Mesothelial cell of epicardium (in vitro differentiated cells): ENCODE results near the gene MAGI1. TPM values are rescaled to one million over a fixed set of nuclear protein-coding genes. Genes with fewer than 3 reads are reported as not detected.
"Not testable (repeated sequence)": the region's sequence is repeated elsewhere in the genome, so short reads cannot be mapped to it uniquely, and the experiment has no call there.

Experiments
- DNase-seq, 2 experiments: peaks; one replicate each; pipeline ENCODE4 v3.0.0; 2021; ENCODE audit warnings: low spot score in 2 of 2; ENCODE audit not compliant: unreplicated experiment in 2 of 2
- H3K27ac Mint-ChIP-seq: 2 replicates; pipeline ENCODE4 v1.8.0; 2021; ENCODE audit warnings: mixed read lengths
- H3K27me3 Mint-ChIP-seq: 2 replicates; pipeline ENCODE4 v1.8.0; 2021; ENCODE audit warnings: low read depth, mixed read lengths
- H3K36me3 Mint-ChIP-seq: 2 replicates; pipeline ENCODE4 v1.8.0; 2021; ENCODE audit warnings: mixed read lengths
- H3K4me1 Mint-ChIP-seq: 2 replicates; pipeline ENCODE4 v1.8.0; 2021; ENCODE audit warnings: mixed read lengths
- H3K4me3 Mint-ChIP-seq: 2 replicates; pipeline ENCODE4 v1.8.0; 2021; ENCODE audit warnings: mild to moderate bottlenecking, moderate library complexity, mixed read lengths
- H3K9me3 Mint-ChIP-seq: 2 replicates; pipeline ENCODE4 v1.8.0; 2021; ENCODE audit warnings: mixed read lengths
- CTCF ChIP-seq: fragments of 200-600 bp; sonication (generic); IDR thresholded peaks from one replicate; pipeline ENCODE4 v1.5.0; 2021; ENCODE audit warnings: antibody characterized with exemption; ENCODE audit not compliant: unreplicated experiment
- total RNA-seq: library from RNA; stranded (reverse); gene quantifications from 3 replicates; pipeline ENCODE4 v1.2.1, GENCODE V29; 2021

MAGI1 gene
- total RNA-seq, 1 donor from 2014 or later: 65.6 TPM

- no peak for TF ChIP-seq CTCF
- Mint-ChIP-seq H3K27me3 (no peaks in the 10 kb centered on the region), H3K9me3 (no peaks in the 10 kb centered on the region), H3K4me1 (peaks cover 13% of the 10 kb centered on the region), H3K4me3 (no peak overlapping the region), H3K27ac (no peak overlapping the region), H3K36me3 (peaks cover 1% of the 10 kb centered on the region)
- no peak for DNase-seq
These were observed 317.6 kb downstream of the MAGI1 start for GRCh38 chr3:65720989-65721737.

- not testable (repeated sequence) for H3K27ac Mint-ChIP-seq, H3K27me3 Mint-ChIP-seq, H3K9me3 Mint-ChIP-seq, H3K4me3 Mint-ChIP-seq, H3K36me3 Mint-ChIP-seq, DNase-seq
- peaks cover 28% of the 10 kb centered on the region for H3K4me1 Mint-ChIP-seq
These were observed 319.1 kb downstream of the MAGI1 start for GRCh38 chr3:65719639-65720038.

GRCh38 chr3:65717676-65718346 is 320.9 kb downstream of the MAGI1 start:
- Mint-ChIP-seq H3K4me1 (peaks cover 45% of the 10 kb centered on the region), H3K27ac (peak overlapping the region; percentile 43), H3K36me3 (peaks cover 1% of the 10 kb centered on the region), H3K4me3 (no peak overlapping the region), H3K27me3 (no peaks in the 10 kb centered on the region), H3K9me3 (no peaks in the 10 kb centered on the region)
- no peak for DNase-seq
- TF ChIP-seq CTCF: no peak

DNA sequence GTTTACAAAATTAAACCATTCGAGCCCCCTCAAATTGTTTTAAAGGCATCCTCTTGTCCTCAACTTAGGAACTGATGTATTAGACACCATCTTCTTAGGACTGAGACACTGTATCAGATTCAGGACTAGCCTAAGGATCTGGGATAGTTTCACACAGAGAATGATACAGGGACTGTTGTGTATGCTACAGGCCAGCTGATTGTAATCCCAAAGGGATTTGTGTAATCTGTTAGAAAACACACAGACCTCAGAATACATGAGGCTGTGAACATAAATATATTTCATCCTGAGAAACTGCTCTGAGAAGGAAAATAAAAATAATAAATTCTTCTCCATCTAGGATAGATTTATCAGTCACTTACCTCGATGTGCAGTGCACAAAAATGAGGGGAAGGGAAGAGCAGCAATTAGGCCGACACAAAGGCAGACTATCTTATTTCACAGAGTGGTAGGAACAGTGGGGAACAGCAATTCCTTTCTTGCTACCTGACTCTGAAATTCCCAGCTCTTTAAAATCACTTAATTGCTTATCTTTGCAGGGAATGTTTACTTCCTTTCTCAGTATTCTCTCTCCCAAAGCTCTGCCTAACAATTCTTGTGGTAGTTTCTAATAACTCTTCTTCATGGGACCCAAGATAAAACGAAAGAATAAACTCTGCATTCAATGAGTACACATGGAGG is 322.5 kb downstream of the MAGI1 start:
- Mint-ChIP-seq H3K27me3 (no peaks in the 10 kb centered on the region), H3K36me3 (peaks cover 3% of the 10 kb centered on the region), H3K4me3 (no peak overlapping the region), H3K9me3 (no peaks in the 10 kb centered on the region), H3K4me1 (peaks cover 38% of the 10 kb centered on the region), H3K27ac (peak overlapping the region; percentile 62)
- DNase-seq: no peak
- no peak for TF ChIP-seq CTCF

GRCh38 chr3:65714134-65714533 is 324.6 kb downstream of the MAGI1 start:
- no peaks in the 10 kb centered on the region for H3K27me3 Mint-ChIP-seq
- H3K4me3 Mint-ChIP-seq: no peak overlapping the region
- H3K36me3 Mint-ChIP-seq: peaks cover 3% of the 10 kb centered on the region
- peaks cover 38% of the 10 kb centered on the region for H3K4me1 Mint-ChIP-seq
- DNase-seq: peak in 1 of 2 experiments; percentile 42
- H3K9me3 Mint-ChIP-seq: peaks cover 3% of the 10 kb centered on the region
- peak overlapping the region; percentile 94 for H3K27ac Mint-ChIP-seq
- no peak for TF ChIP-seq CTCF

- no peak for DNase-seq
- TF ChIP-seq CTCF: no peak
- no peak overlapping the region for H3K4me3 Mint-ChIP-seq
- H3K27ac Mint-ChIP-seq: peak overlapping the region; percentile 66
- H3K27me3 Mint-ChIP-seq: no peaks in the 10 kb centered on the region
- peaks cover 2% of the 10 kb centered on the region for H3K36me3 Mint-ChIP-seq
- peaks cover 38% of the 10 kb centered on the region for H3K4me1 Mint-ChIP-seq
- peaks cover 3% of the 10 kb centered on the region for H3K9me3 Mint-ChIP-seq
These were observed 325.7 kb downstream of the MAGI1 start for GRCh38 chr3:65713016-65713415.
